GM18861 (cell line): ENCODE measurements around the gene MMS22L.
"Not testable (repeated sequence)": the region's sequence is repeated elsewhere in the genome, so short reads cannot be mapped to it uniquely, and the experiment has no call there.

Source experiments
- ATAC-seq: cut with Tn5 transposase; IDR thresholded peaks from one replicate; pipeline ENCODE4 v1.9.1; 2021; ENCODE audit not compliant: unreplicated experiment

The MMS22L gene

DNA sequence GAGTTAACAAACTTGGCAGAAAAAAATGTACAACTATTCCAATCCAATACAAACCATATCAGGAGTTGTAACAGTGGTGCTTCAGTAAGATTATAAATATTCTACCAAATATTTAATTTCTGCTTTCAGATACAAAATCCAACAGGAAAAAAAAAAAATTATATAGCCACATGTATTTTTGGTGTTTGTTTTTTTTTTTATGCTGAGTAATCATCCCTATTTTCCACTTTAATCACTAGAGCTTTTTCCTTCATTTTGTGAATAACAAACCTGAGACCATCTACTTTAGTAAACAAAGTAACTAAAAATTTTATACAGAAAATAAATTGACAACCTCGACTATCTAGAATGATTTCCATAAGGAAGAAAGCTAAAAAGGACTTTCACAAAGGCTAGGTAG, 36.2 kb downstream of the MMS22L start:
- no peak for ATAC-seq

- no peak for ATAC-seq
These were observed 42.8 kb downstream of the MMS22L start for GRCh38 chr6:97240222-97240621.

DNA sequence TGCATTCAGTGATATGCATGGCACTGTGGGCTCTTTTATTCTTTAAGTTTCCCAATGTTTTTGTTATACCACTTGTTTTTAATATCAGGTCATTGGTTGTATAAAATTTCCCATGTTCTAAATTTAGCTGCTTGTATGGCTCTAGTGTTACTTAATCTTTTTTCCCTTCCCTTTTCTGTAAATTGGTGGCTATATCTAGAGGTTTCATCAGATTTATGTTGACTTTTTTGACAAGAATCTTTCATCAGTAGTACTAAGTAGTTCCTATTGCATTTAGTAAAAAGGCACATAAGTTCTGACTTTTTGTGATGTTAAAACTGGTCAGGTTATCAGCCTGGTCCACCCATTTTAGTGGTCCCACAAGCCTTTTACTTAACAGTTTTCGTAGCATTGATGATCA, 51.1 kb downstream of the MMS22L start:
- ATAC-seq = no peak

GRCh38 chr6:97222903-97223302, 60.1 kb downstream of the MMS22L start:
- ATAC-seq = no peak

DNA sequence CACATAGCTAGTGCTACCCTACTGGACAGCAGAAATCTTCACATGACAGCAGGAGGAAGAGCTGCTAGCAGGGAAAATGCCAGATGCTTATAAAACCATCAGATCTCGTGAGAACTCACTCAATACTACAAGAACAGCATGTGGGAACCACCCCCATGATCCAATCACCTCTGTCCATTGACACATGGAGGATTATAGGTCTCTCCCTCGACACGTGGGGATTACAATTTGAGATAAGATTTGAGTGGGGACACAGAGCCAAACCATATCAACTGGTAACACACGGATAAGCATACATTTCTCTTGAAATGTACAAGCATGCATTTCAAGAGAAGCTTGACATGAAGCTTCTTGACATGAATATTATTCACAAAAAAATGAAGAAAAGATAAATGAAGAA, 64.1 kb downstream of the MMS22L start:
- no peak for ATAC-seq

DNA sequence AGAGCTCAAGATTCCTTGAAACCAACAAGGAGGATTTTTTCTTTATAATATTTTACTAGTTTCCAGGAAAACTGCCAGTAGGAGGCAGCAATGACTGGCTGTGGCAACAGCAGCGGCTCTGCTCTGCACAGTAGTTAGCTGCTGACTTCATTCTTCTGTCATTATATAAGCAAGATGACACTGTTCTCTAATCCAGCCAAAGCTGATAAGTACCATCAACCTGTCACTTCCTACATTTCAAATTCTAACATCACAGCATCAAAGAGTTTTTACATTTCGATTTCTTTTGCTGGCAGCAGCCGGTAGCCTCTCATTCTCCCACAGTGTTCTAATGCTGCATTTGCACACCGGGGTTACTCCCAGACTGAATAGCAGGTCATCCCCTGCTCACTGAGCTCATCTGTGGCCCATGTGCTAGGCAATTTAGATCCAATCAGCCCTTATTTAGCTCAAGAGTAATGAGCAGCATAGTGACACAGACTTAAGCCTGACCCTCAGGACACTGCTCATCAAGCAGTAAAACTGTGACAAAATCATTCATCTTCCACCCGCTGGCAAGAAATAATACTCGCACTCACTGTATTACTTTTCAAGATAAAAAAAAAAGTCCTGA, 67.8 kb downstream of the MMS22L start:
- peak; percentile 48 for ATAC-seq

GRCh38 chr6:97214671-97215070, 68.3 kb downstream of the MMS22L start:
- no peak for ATAC-seq

GRCh38 chr6:97207383-97207782, 75.6 kb downstream of the MMS22L start:
- no peak for ATAC-seq

GRCh38 chr6:97205966-97206365, 77.0 kb downstream of the MMS22L start:
- ATAC-seq = no peak

DNA sequence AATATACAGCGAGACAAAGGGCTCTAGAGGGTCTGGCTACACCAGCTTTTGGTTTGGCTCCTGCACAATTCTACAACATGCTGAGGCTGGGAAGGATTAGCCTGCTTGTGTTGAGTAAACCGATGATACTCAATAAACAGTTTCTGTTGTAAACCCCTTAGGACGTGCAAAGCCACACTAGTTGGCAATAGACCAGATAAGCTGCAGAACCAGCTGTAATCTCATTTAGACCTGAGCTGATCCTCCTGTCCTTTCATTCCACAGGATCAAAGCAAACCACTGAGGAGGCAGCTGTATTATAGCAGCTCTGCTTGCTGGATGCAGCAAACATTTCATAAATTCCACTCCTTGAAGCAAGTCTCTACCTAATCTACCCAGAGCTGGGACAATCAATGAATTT, 79.7 kb downstream of the MMS22L start:
- ATAC-seq = no peak

DNA sequence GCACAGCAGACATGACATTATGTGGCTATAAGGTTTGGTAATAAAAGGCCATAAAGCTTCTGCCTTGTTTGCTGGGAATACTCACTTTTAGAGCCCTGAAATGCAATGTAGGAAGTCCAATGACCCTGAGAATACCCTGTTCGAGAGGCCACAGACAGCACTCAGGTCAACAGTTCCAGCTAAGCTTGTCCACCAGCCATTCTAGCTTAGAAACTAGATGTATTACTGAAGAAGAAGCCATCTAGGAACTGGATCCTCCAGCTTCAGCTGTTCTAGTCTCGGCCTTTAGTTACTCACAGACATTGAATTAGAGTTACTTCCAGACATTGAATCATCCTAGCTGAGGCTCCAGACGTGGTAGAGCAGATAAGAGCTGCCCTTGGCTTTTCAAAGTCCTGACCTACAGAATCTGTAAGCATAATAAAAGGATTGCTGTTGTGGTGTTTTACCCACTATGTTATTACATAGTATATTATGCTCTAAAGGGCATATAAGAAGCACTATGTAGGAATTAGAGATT, 84.9 kb downstream of the MMS22L start:
- ATAC-seq = no peak

DNA sequence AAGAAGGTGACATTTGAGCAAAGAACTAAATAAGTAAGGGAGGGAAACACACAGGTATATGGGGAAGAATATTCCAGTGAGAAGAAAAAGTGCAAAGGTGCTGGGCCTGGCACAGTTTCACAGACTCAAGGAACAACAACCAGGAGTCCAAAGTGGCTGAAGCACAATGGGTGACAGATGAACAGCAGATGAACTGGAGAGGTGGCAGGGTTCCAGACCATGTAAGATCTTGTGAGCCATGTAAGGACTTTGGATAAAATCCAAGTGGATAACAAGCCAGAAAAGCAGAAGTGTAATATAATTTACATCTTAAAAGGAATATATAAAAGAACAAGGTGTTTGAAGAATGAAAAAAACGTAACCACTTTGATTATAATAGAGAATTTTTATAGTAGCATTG, 87.9 kb downstream of the MMS22L start:
- ATAC-seq = no peak

DNA sequence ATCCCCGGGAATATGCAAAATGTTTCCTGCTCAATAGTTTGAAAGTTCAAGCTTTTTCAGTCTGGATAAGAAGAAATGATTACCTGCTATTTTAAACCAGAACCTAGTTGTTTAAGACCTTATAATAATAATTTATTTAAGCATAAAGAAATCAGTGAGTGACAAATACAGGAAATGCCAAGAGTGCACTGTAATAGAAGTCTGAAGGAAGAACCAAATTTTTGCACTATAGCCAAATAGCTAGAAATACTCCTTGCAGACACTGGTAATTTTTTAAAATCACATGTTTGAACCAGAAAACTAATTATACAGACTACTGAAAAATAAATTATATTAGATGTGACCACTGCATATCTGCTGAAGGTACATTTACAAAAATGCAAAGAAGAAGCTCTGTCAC, 93.2 kb downstream of the MMS22L start:
- ATAC-seq = no peak

DNA sequence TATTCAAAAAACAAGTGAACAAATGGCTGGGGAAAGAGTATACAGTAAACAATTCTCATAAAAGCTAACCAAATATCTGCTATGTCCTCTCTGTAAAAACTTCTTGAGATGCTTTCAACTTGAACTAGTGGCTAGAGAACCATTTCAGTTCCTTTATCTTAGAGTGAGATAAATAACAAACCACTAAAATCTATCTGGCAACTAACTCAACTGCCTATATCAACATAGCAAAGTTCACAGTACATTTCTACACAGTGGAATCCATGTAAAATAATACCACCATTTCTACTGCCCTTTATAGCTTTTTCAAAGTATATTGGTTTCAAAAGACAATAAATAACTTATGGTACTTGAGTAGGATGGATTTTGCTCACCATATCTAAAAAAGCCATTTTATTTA, 95.1 kb downstream of the MMS22L start:
- ATAC-seq = no peak

GRCh38 chr6:97186416-97186999, 96.5 kb downstream of the MMS22L start:
- peak; percentile 91 for ATAC-seq

DNA sequence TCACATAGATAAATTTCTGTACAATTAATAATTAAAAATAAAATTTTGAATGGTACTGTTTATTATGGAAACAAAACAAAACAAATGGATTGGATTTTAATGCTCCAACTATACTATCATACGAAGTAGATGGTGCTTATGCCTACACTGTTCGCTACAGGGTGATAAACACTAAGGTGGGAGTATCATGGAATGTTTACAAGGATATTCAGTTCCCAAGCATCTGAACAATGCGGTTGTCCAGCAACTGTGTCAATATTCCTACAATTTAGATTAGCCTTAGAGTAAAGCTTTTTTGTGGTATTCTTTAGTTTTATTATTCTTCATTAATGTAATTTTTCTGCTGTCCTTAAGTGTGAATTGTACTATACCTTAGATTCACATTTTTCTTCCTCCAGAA, 105.1 kb downstream of the MMS22L start:
- no peak for ATAC-seq

GRCh38 chr6:97176468-97176867, 106.5 kb downstream of the MMS22L start:
- no peak for ATAC-seq

GRCh38 chr6:97175806-97176205, 107.2 kb downstream of the MMS22L start:
- ATAC-seq = no peak

GRCh38 chr6:97174471-97174870, 108.5 kb downstream of the MMS22L start:
- ATAC-seq = no peak

DNA sequence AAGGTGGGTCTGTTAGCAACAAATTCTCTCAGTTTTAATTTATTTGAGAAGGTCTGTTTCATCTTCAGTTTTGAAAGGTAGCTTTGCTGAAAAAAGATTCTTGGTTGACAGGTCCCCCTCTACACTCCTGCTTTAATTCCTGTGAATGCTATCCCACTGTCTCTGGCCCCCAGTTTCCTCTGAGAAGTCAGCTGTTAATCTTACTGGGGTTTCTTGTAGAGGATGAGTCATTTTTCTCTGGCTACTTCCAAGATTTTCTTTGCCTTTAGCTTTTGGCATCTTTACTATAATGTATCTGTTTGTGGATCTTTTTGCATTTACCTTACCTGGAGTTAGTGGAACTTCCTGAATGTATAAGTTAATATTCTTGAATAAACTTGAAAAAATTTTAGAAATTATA, 122.7 kb downstream of the MMS22L start:
- no peak for ATAC-seq

DNA sequence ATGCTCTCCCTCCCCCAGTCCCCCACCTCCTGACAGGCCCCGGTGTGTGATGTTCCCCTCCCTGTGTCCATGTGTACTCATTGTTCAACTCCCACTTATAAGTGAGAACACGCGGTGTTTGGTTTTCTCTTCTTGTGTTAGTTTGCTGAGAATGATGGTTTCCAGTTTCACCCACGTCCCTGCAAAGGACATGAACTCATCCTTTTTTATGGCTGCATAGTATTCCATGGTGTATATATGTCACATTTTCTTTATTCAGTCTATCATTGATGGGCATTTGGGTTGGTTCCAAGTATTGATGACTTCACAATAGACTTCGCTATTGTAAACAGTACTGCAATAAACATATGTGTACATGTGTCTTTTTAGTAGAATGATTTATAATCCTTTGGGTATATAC, 127.6 kb downstream of the MMS22L start:
- not testable (repeated sequence) for ATAC-seq

DNA sequence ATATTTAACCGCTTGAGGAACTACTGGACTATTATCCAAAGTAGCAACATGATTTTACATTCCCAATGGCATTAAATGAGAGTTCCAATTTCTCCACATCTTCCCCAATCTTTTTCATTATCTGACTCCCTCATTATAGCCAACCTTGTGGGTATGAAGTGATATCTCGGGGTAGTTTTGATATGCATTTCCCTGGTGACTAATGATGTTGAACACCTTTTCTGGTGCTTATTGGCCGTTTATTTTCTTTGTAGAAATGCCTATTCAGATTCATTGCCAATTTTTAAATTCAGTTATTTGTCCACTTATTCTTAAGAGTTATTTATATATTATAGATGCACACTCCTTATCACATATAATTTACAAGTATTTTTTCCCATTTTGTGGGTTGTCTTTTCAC, 129.0 kb downstream of the MMS22L start:
- no peak for ATAC-seq

DNA sequence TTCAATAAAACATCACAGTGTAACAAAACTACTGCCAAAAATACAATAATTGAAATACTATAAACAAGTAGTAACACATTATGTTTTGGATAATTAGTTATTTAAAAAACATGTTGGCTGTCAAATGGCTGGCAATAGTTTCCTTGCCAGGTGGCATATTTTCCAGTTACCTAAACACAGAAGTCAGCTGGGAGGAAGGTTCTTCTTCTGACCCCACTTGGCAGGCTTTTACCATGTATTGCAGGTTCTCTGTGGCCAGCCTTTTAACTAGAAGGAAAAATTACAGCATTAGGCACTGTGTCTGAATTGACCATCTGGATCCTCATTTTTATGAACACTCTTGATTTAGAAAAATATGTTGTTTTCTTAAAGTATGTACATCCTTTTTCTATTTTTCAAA, 131.4 kb downstream of the MMS22L start:
- no peak for ATAC-seq
